Measurements from ENCODE around the gene MEF2C. TPM values are rescaled to one million over a fixed set of nuclear protein-coding genes. Genes with fewer than 3 reads are reported as not detected.

Gene MEF2C
- total RNA-seq, 1 donor from 2014 or later = 1.9 TPM

DNA sequence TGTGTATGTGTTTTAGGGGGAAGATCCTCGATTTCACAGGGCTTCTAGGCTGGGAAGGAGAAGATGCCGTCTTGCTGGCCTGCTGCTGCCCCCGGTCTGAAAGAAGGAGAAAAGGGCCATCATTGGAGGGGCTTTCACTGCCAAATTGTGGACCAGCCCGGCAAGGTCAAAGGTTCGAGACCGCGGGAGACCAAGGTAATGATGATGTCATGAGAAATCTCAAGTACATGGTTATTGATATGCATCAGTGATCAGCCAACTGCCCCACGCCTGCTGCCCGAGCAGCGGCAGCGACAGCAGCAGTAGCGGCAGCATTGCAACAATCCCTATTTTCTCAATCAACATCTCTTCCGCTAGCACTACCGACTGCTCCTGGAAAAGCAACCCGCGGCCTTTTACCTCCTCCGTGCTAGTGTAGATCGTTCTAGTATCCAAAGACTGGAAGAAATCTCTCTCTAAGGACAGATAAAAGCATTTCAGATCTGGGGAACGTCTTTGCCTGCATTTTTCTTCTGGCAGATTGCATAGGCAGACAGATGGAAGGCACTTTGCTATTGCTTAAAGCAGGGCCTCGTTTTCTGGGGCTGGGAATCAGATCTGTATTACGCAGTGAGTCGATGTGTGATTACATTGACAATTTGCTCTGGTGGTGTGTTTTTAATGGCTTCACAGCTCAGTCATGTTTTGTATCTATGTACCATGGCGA, 215.3 kb downstream of the MEF2C start:
- TF ChIP-seq, protein P1, sequence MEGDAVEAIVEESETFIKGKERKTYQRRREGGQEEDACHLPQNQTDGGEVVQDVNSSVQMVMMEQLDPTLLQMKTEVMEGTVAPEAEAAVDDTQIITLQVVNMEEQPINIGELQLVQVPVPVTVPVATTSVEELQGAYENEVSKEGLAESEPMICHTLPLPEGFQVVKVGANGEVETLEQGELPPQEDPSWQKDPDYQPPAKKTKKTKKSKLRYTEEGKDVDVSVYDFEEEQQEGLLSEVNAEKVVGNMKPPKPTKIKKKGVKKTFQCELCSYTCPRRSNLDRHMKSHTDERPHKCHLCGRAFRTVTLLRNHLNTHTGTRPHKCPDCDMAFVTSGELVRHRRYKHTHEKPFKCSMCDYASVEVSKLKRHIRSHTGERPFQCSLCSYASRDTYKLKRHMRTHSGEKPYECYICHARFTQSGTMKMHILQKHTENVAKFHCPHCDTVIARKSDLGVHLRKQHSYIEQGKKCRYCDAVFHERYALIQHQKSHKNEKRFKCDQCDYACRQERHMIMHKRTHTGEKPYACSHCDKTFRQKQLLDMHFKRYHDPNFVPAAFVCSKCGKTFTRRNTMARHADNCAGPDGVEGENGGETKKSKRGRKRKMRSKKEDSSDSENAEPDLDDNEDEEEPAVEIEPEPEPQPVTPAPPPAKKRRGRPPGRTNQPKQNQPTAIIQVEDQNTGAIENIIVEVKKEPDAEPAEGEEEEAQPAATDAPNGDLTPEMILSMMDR (IDR thresholded peaks at IDR 0.05; ENCODE audit: unreplicated experiment) = no peak
- H3K36me3 Mint-ChIP-seq (ENCODE audit: insufficient read depth) = no peaks in the 10 kb centered on the region
- H3K27ac Mint-ChIP-seq = no peak overlapping the region
- no peaks in the 10 kb centered on the region for H3K9me3 Mint-ChIP-seq (ENCODE audit: low read depth)
- DNase-seq (ENCODE audit: low spot score, unreplicated experiment) = no peak
- no peak overlapping the region for H3K4me3 Mint-ChIP-seq (ENCODE audit: low read depth)
- H3K4me1 Mint-ChIP-seq (ENCODE audit: low read depth) = peaks cover 6% of the 10 kb centered on the region
- peaks cover 99% of the 10 kb centered on the region for H3K27me3 Mint-ChIP-seq
